Neutrophil (primary cell): ENCODE measurements around the gene SUPT7L.
"Not testable (repeated sequence)": the region's sequence is repeated elsewhere in the genome, so short reads cannot be mapped to it uniquely, and the experiment has no call there.

ENCODE experiments used
- H3K27ac ChIP-seq: fragments of 200-600 bp; sonication (generic); 2 replicates; pipeline ENCODE4 v1.5.1; 2016; ENCODE audit warnings: mild to moderate bottlenecking, moderate library complexity
- H3K27me3 ChIP-seq: fragments of 200-600 bp; sonication (generic); 2 replicates; pipeline ENCODE4 v1.6.0; 2016; ENCODE audit warnings: mild to moderate bottlenecking
- H3K36me3 ChIP-seq: fragments of 200-600 bp; sonication (generic); 2 replicates; pipeline ENCODE4 v1.5.1; 2017
- H3K4me1 ChIP-seq, 2 experiments: fragments of 200-600 bp in 1 of 2; sonication (generic) in 1 of 2; 1 replicate in 1 of 2; 2 replicates in 1 of 2; pipeline versions ENCODE4 v1.5.1 to v1.6.1; 2013 to 2016; ENCODE audit warnings: low read depth in 1 of 2, low read length in 1 of 2, mild to moderate bottlenecking in 1 of 2, moderate library complexity in 1 of 2; ENCODE audit not compliant: control insufficient read depth in 1 of 2, insufficient read depth in 1 of 2
- H3K4me3 ChIP-seq, 2 experiments: fragments of 200-600 bp in 1 of 2; sonication (generic) in 1 of 2; 1 replicate in 1 of 2; 2 replicates in 1 of 2; pipeline ENCODE4 v1.5.1; 2013 to 2016; ENCODE audit warnings: low read depth in 1 of 2, low read length in 1 of 2, mild to moderate bottlenecking in 1 of 2, moderate library complexity in 1 of 2
- H3K9me3 ChIP-seq: fragments of 200-600 bp; sonication (generic); 2 replicates; pipeline ENCODE4 v1.5.1; 2016
- CTCF ChIP-seq: fragments of 200-600 bp; sonication (generic); IDR thresholded peaks from 2 replicates; pipeline ENCODE4 v1.5.1; 2016; ENCODE audit warnings: antibody characterized with exemption

SUPT7L gene

GRCh38 chr2:27683390-27684071 lies 20.1 kb upstream of the SUPT7L start:
- TF ChIP-seq CTCF = peak; percentile 93
- no peaks in the 10 kb centered on the region for H3K9me3 ChIP-seq
- no peak overlapping the region for H3K4me3 ChIP-seq
- H3K27me3 ChIP-seq = no peaks in the 10 kb centered on the region
- peaks cover 85% of the 10 kb centered on the region for H3K36me3 ChIP-seq
- H3K27ac ChIP-seq = peak overlapping the region; percentile 35
- H3K4me1 ChIP-seq = no peaks in the 10 kb centered on the region

- not testable (repeated sequence) for H3K9me3 ChIP-seq, H3K4me3 ChIP-seq, H3K27ac ChIP-seq, H3K4me1 ChIP-seq, H3K27me3 ChIP-seq
- peaks cover 85% of the 10 kb centered on the region for H3K36me3 ChIP-seq
Observed at GRCh38 chr2:27682334-27682771, 18.9 kb upstream of the SUPT7L start.

GRCh38 chr2:27681841-27682240 lies 18.4 kb upstream of the SUPT7L start:
- no peak for TF ChIP-seq CTCF
- no peak overlapping the region for H3K4me3 ChIP-seq
- peaks cover 85% of the 10 kb centered on the region for H3K36me3 ChIP-seq
- H3K4me1 ChIP-seq = no peaks in the 10 kb centered on the region
- no peaks in the 10 kb centered on the region for H3K27me3 ChIP-seq
- no peak overlapping the region for H3K27ac ChIP-seq
- H3K9me3 ChIP-seq = no peaks in the 10 kb centered on the region

- H3K36me3 ChIP-seq = peaks cover 85% of the 10 kb centered on the region
Observed at GRCh38 chr2:27680571-27680970, 17.2 kb upstream of the SUPT7L start.

GRCh38 chr2:27672723-27673486 lies 9.5 kb upstream of the SUPT7L start:
- Histone ChIP-seq H3K9me3 (no peaks in the 10 kb centered on the region), H3K36me3 (peaks cover 78% of the 10 kb centered on the region)

More at GRCh38 chr2:27680571-27680970, 17.2 kb upstream of the SUPT7L start:
- no peak for TF ChIP-seq CTCF
- no peaks in the 10 kb centered on the region for H3K4me1 ChIP-seq
- H3K27ac ChIP-seq = no peak overlapping the region
- no peaks in the 10 kb centered on the region for H3K9me3 ChIP-seq
- H3K27me3 ChIP-seq = no peaks in the 10 kb centered on the region
- no peak overlapping the region for H3K4me3 ChIP-seq

More at GRCh38 chr2:27672723-27673486, 9.5 kb upstream of the SUPT7L start:
- H3K27me3 ChIP-seq = no peaks in the 10 kb centered on the region
- no peak for TF ChIP-seq CTCF
- peaks cover 5% of the 10 kb centered on the region in 2 experiments for H3K4me1 ChIP-seq
- no peak overlapping the region for H3K27ac ChIP-seq
- H3K4me3 ChIP-seq = no peak overlapping the region
